Medulla oblongata (tissue), 1 donor: ENCODE results near the gene MACF1.

Source experiments
- DNase-seq: peaks from one replicate; pipeline ENCODE4 v3.0.0-alpha.2; 2015; ENCODE audit errors: extremely low spot score

MACF1 gene

GRCh38 chr1:39359028-39359570 lies 154.6 kb downstream of the MACF1 start:
- no peak for DNase-seq

GRCh38 chr1:39360731-39361130 lies 156.2 kb downstream of the MACF1 start:
- no peak for DNase-seq

- no peak for DNase-seq
Measured at GRCh38 chr1:39361446-39361845, 157.0 kb downstream of the MACF1 start.

GRCh38 chr1:39363267-39363666 lies 158.8 kb downstream of the MACF1 start:
- DNase-seq = no peak

GRCh38 chr1:39368045-39368444 lies 163.6 kb downstream of the MACF1 start:
- no peak for DNase-seq

GRCh38 chr1:39369565-39369964 lies 165.1 kb downstream of the MACF1 start:
- no peak for DNase-seq

- DNase-seq = no peak
Measured at GRCh38 chr1:39370602-39371001, 166.1 kb downstream of the MACF1 start.

GRCh38 chr1:39372105-39372504 lies 167.6 kb downstream of the MACF1 start:
- no peak for DNase-seq

- no peak for DNase-seq
Measured at GRCh38 chr1:39376656-39377055, 172.2 kb downstream of the MACF1 start.

- no peak for DNase-seq
Measured at GRCh38 chr1:39378377-39378776, 173.9 kb downstream of the MACF1 start.

- DNase-seq = no peak
Measured at GRCh38 chr1:39379187-39379586, 174.7 kb downstream of the MACF1 start.

- DNase-seq = no peak
Measured at GRCh38 chr1:39380036-39380435, 175.5 kb downstream of the MACF1 start.

- DNase-seq = no peak
Measured at GRCh38 chr1:39381839-39382238, 177.3 kb downstream of the MACF1 start.

- no peak for DNase-seq
Measured at GRCh38 chr1:39384305-39384704, 179.8 kb downstream of the MACF1 start.

- DNase-seq = no peak
Measured at GRCh38 chr1:39385067-39385988, 180.8 kb downstream of the MACF1 start.

- no peak for DNase-seq
Measured at GRCh38 chr1:39386997-39387396, 182.5 kb downstream of the MACF1 start.

GRCh38 chr1:39387452-39387851 lies 183.0 kb downstream of the MACF1 start:
- DNase-seq = no peak

- DNase-seq = peak; percentile 80
Measured at GRCh38 chr1:39391691-39392679, 187.5 kb downstream of the MACF1 start.

- peak; percentile 4 for DNase-seq
Measured at GRCh38 chr1:39392851-39393573, 188.5 kb downstream of the MACF1 start.

GRCh38 chr1:39393645-39394044 lies 189.2 kb downstream of the MACF1 start:
- no peak for DNase-seq

- no peak for DNase-seq
Measured at GRCh38 chr1:39394059-39394458, 189.6 kb downstream of the MACF1 start.
